ENCODE results near the gene C16orf95.

C16orf95 gene

GRCh38 chr16:87288753-87289362, 28.3 kb downstream of the C16orf95 start:
- no peak for DNase-seq (ENCODE audit: low read depth)
- no peak overlapping the region for H3K4me3 ChIP-seq (ENCODE audit: low read depth, low read length)
- no peak for TF ChIP-seq CTCF (IDR thresholded peaks at IDR 0.05; ENCODE audit: insufficient read depth, low read depth, low read length, missing control alignments)

- no peak for DNase-seq (ENCODE audit: low read depth)
- TF ChIP-seq CTCF (IDR thresholded peaks at IDR 0.05; ENCODE audit: insufficient read depth, low read depth, low read length, missing control alignments) = no peak
- H3K4me3 ChIP-seq (ENCODE audit: low read depth, low read length) = no peak overlapping the region
These were observed 30.2 kb downstream of the C16orf95 start for GRCh38 chr16:87286839-87287626.

- no peak for TF ChIP-seq CTCF (IDR thresholded peaks at IDR 0.05; ENCODE audit: insufficient read depth, low read depth, low read length, missing control alignments)
- no peak overlapping the region for H3K4me3 ChIP-seq (ENCODE audit: low read depth, low read length)
- no peak for DNase-seq (ENCODE audit: low read depth)
These were observed 33.0 kb downstream of the C16orf95 start for GRCh38 chr16:87284183-87284582.

GRCh38 chr16:87279094-87279658, 38.0 kb downstream of the C16orf95 start:
- H3K4me3 ChIP-seq (ENCODE audit: low read depth, low read length) = no peak overlapping the region
- no peak for DNase-seq (ENCODE audit: low read depth)
- no peak for TF ChIP-seq CTCF (IDR thresholded peaks at IDR 0.05; ENCODE audit: insufficient read depth, low read depth, low read length, missing control alignments)

GRCh38 chr16:87278191-87279093, 38.8 kb downstream of the C16orf95 start:
- TF ChIP-seq CTCF (IDR thresholded peaks at IDR 0.05; ENCODE audit: insufficient read depth, low read depth, low read length, missing control alignments) = peak; percentile 81
- H3K4me3 ChIP-seq (ENCODE audit: low read depth, low read length) = no peak overlapping the region
- DNase-seq (ENCODE audit: low read depth) = peak; percentile 73

- DNase-seq (ENCODE audit: low read depth) = no peak
- TF ChIP-seq CTCF (IDR thresholded peaks at IDR 0.05; ENCODE audit: insufficient read depth, low read depth, low read length, missing control alignments) = no peak
- no peak overlapping the region for H3K4me3 ChIP-seq (ENCODE audit: low read depth, low read length)
These were observed 40.3 kb downstream of the C16orf95 start for GRCh38 chr16:87276924-87277323.
